DMS 273 (cell line): Measurements from ENCODE around the gene FUT3.

ENCODE experiments used
- DNase-seq: peaks from one replicate; lab custom pipeline; 2025; ENCODE audit not compliant: unreplicated experiment; lab: John Stamatoyannopoulos, UW

FUT3 gene

GRCh38 chr19:5826531-5827341 is 24.5 kb downstream of the FUT3 start:
- peak; percentile 95 for DNase-seq

- no peak for DNase-seq
These were observed 26.1 kb downstream of the FUT3 start for GRCh38 chr19:5825178-5825577.

- DNase-seq, result no peak
These were observed 26.5 kb downstream of the FUT3 start for GRCh38 chr19:5824751-5825150.

GRCh38 chr19:5823579-5824281 is 27.5 kb downstream of the FUT3 start:
- DNase-seq, result peak; percentile 62

GRCh38 chr19:5822181-5822844 is 28.9 kb downstream of the FUT3 start:
- DNase-seq, result no peak

- no peak for DNase-seq
These were observed 29.6 kb downstream of the FUT3 start for GRCh38 chr19:5821521-5822180.

- DNase-seq, result no peak
These were observed 30.5 kb downstream of the FUT3 start for GRCh38 chr19:5820785-5821184.

GRCh38 chr19:5818594-5818993 is 32.7 kb downstream of the FUT3 start:
- DNase-seq, result no peak

- DNase-seq, result no peak
These were observed 34.0 kb downstream of the FUT3 start for GRCh38 chr19:5817218-5817617.

GRCh38 chr19:5814852-5815246 is 36.4 kb downstream of the FUT3 start:
- DNase-seq, result no peak

GRCh38 chr19:5814123-5814851 is 37.0 kb downstream of the FUT3 start:
- no peak for DNase-seq

GRCh38 chr19:5811117-5811516 is 40.1 kb downstream of the FUT3 start:
- DNase-seq, result no peak

GRCh38 chr19:5809469-5809868 is 41.8 kb downstream of the FUT3 start:
- DNase-seq, result no peak

- DNase-seq, result no peak
These were observed 42.2 kb downstream of the FUT3 start for GRCh38 chr19:5809053-5809452.

GRCh38 chr19:5808120-5808816 is 43.0 kb downstream of the FUT3 start:
- no peak for DNase-seq

- DNase-seq, result no peak
These were observed 44.3 kb downstream of the FUT3 start for GRCh38 chr19:5806905-5807304.

GRCh38 chr19:5806133-5806489 is 45.1 kb downstream of the FUT3 start:
- DNase-seq, result no peak

- peak; percentile 93 for DNase-seq
These were observed 45.7 kb downstream of the FUT3 start for GRCh38 chr19:5805462-5806132.
